Activated naive CD8-positive, alpha-beta T cell treated with anti-CD3 and anti-CD28 coated beads for 36 hours (primary cell): ENCODE measurements around the gene TFEB. TPM values are rescaled to one million over a fixed set of nuclear protein-coding genes. Genes with fewer than 3 reads are reported as not detected.
"Not testable (repeated sequence)": the region's sequence is repeated elsewhere in the genome, so short reads cannot be mapped to it uniquely, and the experiment has no call there.

Source experiments
- DNase-seq: peaks from one replicate; pipeline ENCODE4 v3.0.0; 2021
- H3K27ac Mint-ChIP-seq: one replicate; pipeline ENCODE4 v1.8.0; 2022; ENCODE audit warnings: mild to moderate bottlenecking, moderate library complexity, mixed read lengths
- H3K27me3 Mint-ChIP-seq: one replicate; pipeline ENCODE4 v1.8.0; 2022; ENCODE audit warnings: mild to moderate bottlenecking, mixed read lengths
- H3K36me3 Mint-ChIP-seq: one replicate; pipeline ENCODE4 v1.8.0; 2021; ENCODE audit warnings: mild to moderate bottlenecking, mixed read lengths
- H3K4me1 Mint-ChIP-seq: one replicate; pipeline ENCODE4 v1.8.0; 2021; ENCODE audit warnings: mixed read lengths
- H3K4me3 Mint-ChIP-seq: one replicate; pipeline ENCODE4 v1.8.0; 2022; ENCODE audit warnings: mild to moderate bottlenecking, moderate library complexity, mixed read lengths
- H3K9me3 Mint-ChIP-seq: one replicate; pipeline ENCODE4 v1.8.0; 2022; ENCODE audit warnings: mixed read lengths
- total RNA-seq, 2 experiments: library from RNA; stranded (reverse); gene quantifications; one replicate each; pipeline ENCODE4 v1.2.3, GENCODE V29; 2021

TFEB gene
- total RNA-seq, 2 experiments from 2014 or later: 9.3 to 11.5 TPM

- no peak overlapping the region for H3K27ac Mint-ChIP-seq
- H3K36me3 Mint-ChIP-seq: peaks cover 2% of the 10 kb centered on the region
- H3K27me3 Mint-ChIP-seq: no peaks in the 10 kb centered on the region
- peaks cover 12% of the 10 kb centered on the region for H3K4me1 Mint-ChIP-seq
- H3K4me3 Mint-ChIP-seq: no peak overlapping the region
- DNase-seq: no peak
- no peaks in the 10 kb centered on the region for H3K9me3 Mint-ChIP-seq
Measured at GRCh38 chr6:41770381-41771057, 35.1 kb upstream of the TFEB start.

DNA sequence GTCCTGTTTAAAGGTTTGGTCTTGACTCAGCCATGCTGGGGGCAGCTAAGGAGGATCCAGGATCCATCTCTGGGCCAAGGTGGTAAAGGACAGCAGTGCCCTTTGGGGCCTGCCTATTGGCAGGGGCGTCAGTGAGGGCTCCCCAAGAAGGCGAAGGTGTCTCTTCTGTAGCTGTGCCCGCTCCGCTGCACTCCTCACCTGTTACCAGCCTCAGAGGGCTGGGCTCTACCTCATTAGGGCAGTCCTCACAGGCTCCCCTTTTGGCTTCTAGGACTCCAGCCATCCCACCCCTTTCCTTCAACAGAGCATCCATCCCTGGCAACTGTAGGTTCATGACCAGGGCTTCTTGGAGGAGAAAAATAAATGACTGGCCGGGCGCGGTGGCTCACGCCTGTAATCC, 34.0 kb upstream of the TFEB start:
- DNase-seq: no peak
- Mint-ChIP-seq H3K4me1 (peaks cover 11% of the 10 kb centered on the region), H3K27ac (no peak overlapping the region), H3K4me3 (no peak overlapping the region), H3K9me3 (no peaks in the 10 kb centered on the region), H3K27me3 (no peaks in the 10 kb centered on the region), H3K36me3 (peaks cover 2% of the 10 kb centered on the region)

DNA sequence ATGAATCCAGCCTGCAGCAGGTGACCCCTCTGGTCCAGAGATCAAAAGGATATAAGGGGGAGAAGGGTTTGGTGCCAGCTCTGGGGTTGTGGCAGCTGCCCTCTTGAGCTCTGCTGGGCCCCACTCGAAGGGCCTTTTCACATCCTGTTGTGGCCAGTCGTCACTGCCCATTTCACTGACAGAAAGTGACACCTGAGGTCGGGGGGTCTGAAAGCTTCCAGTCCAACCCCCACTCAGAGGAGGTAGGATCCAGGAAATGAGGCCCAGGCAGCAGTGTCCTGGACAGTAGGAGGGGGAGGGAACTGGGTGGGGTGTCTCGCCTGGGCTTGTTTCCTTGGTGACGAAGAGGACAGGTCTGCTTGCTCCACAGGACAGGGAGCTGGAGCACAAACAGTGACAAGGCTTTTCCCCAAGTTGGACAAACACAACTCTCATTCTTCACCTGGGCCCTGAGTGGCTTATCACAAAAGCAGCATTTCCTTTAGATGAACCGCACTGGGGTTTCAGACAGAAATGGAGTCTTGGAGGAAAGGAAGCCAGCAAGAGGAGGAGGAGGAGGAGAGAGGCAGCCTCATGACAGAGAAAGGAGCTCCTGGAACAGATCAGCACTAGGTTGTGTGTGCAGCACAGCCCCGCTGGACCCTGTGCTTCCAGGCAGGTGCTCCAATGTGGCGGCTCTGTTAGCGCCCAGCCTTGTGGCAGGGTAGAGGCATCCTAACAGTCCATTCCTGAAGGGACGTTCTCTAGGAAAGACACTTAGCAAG, 33.3 kb upstream of the TFEB start:
- Mint-ChIP-seq H3K9me3 (no peaks in the 10 kb centered on the region), H3K36me3 (peaks cover 2% of the 10 kb centered on the region), H3K27me3 (no peaks in the 10 kb centered on the region), H3K4me3 (no peak overlapping the region), H3K4me1 (peaks cover 11% of the 10 kb centered on the region), H3K27ac (no peak overlapping the region)
- no peak for DNase-seq

DNA sequence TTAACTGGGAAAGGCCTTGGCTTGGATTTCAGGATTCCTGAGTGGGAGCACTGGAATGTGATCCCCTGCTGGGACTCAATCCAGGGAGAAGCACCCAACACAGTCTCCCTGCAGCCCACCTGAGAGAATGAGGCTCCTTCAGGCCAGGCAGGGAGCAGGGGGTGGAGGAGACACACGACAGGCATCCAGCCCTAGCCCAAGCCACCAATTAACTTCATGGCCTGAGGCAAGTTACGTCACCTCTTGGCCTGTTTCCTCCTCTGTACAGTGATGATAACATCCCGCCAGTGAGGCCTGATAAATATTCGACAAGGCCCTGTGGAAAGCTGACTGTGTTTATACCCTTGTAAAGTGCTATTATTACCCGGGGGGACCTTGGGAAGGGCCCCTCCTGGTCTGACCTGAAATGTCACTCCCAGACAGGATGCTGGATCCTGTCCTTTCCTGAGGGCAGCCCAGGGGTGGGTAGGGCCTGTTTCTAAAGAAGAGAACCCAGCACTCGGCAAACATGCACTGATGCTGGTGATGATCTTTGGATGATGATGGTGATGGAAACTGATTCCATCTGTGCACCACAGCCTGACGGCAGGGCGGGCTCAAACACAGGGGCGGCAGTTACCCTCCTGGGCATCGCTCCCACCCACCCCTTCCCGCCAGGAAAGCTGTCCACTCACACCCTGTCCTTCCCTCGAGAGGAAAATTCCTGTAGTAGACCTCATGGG, 31.9 kb upstream of the TFEB start:
- no peak overlapping the region for H3K27ac Mint-ChIP-seq
- no peak overlapping the region for H3K4me3 Mint-ChIP-seq
- H3K36me3 Mint-ChIP-seq: peaks cover under 1% of the 10 kb centered on the region
- H3K27me3 Mint-ChIP-seq: no peaks in the 10 kb centered on the region
- peaks cover 11% of the 10 kb centered on the region for H3K4me1 Mint-ChIP-seq
- no peak for DNase-seq
- no peaks in the 10 kb centered on the region for H3K9me3 Mint-ChIP-seq

DNA sequence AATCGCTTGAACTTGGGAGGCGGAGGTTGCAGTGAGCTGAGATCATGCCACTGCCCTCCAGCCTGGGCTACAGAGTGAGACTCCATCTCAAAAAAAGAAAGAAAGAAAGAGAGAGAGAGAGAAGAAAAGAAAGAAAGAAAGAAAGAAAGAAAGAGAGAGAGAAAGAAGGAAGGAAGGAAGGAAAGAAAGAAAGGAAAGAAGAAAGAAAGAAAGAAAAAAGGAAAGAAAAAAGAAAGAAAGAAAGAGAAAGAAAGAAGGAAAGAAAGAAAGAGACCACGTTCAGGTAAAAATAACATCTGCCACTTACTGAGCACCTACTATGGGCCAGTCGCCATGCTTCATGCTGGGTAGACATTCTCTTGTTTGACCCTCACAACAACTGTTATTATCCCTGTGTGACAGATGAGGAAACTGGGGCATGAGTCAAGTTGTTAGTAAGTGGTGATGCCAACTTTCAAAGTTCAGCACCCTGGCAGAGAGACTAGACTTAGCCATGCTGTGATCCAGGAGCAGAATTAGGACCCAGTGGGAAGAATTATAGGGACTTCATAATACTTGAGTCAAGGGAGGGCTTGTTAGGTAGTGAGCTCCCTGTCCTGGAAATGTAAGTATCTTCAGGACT, 30.7 kb upstream of the TFEB start:
- peaks cover 11% of the 10 kb centered on the region for H3K4me1 Mint-ChIP-seq
- H3K4me3 Mint-ChIP-seq, H3K27me3 Mint-ChIP-seq, H3K9me3 Mint-ChIP-seq, H3K36me3 Mint-ChIP-seq, DNase-seq, H3K27ac Mint-ChIP-seq: not testable (repeated sequence)

- Mint-ChIP-seq H3K4me1 (peaks cover 4% of the 10 kb centered on the region), H3K36me3 (no peaks in the 10 kb centered on the region), H3K27me3 (no peaks in the 10 kb centered on the region), H3K4me3 (no peak overlapping the region), H3K9me3 (no peaks in the 10 kb centered on the region), H3K27ac (no peak overlapping the region)
- DNase-seq: no peak
Measured at GRCh38 chr6:41763470-41763869, 28.1 kb upstream of the TFEB start.

GRCh38 chr6:41759905-41760579, 24.6 kb upstream of the TFEB start:
- Mint-ChIP-seq H3K27ac (no peak overlapping the region), H3K4me1 (no peaks in the 10 kb centered on the region), H3K36me3 (no peaks in the 10 kb centered on the region), H3K4me3 (no peak overlapping the region), H3K27me3 (peaks cover 3% of the 10 kb centered on the region), H3K9me3 (no peaks in the 10 kb centered on the region)
- no peak for DNase-seq

GRCh38 chr6:41759106-41759904, 23.9 kb upstream of the TFEB start:
- Mint-ChIP-seq H3K4me1 (no peaks in the 10 kb centered on the region), H3K36me3 (no peaks in the 10 kb centered on the region), H3K27ac (no peak overlapping the region), H3K27me3 (peaks cover 3% of the 10 kb centered on the region), H3K4me3 (no peak overlapping the region), H3K9me3 (no peaks in the 10 kb centered on the region)
- DNase-seq: no peak

DNA sequence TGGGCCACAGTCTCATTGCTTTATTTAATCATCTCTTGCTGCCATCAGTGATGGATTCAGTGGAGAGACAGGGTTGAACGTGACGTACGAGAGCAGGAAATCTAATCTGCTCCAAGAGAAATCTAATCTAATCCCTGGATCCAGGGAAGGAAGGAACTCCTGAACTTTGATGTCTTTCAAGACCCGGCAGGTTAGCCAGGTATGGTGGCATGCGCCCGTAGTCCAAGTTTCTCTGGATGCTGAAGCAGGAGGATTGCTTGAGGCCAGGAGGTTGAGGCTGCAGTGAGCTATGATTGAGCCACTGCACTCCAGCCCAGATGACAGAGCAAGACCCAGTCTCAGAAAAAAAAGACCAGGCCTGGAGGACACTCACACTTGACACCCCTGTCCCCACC, 23.2 kb upstream of the TFEB start:
- H3K4me3 Mint-ChIP-seq: no peak overlapping the region
- H3K9me3 Mint-ChIP-seq: no peaks in the 10 kb centered on the region
- H3K36me3 Mint-ChIP-seq: no peaks in the 10 kb centered on the region
- no peak overlapping the region for H3K27ac Mint-ChIP-seq
- no peak for DNase-seq
- H3K27me3 Mint-ChIP-seq: peaks cover 3% of the 10 kb centered on the region
- no peaks in the 10 kb centered on the region for H3K4me1 Mint-ChIP-seq

GRCh38 chr6:41757931-41758640, 22.7 kb upstream of the TFEB start:
- no peaks in the 10 kb centered on the region for H3K4me1 Mint-ChIP-seq
- DNase-seq: no peak
- H3K9me3 Mint-ChIP-seq: no peaks in the 10 kb centered on the region
- H3K27me3 Mint-ChIP-seq: peaks cover 3% of the 10 kb centered on the region
- no peak overlapping the region for H3K4me3 Mint-ChIP-seq
- H3K36me3 Mint-ChIP-seq: no peaks in the 10 kb centered on the region
- H3K27ac Mint-ChIP-seq: no peak overlapping the region

- H3K4me1 Mint-ChIP-seq: no peaks in the 10 kb centered on the region
- H3K27ac Mint-ChIP-seq: no peak overlapping the region
- H3K36me3 Mint-ChIP-seq: no peaks in the 10 kb centered on the region
- no peaks in the 10 kb centered on the region for H3K9me3 Mint-ChIP-seq
- no peak for DNase-seq
- H3K4me3 Mint-ChIP-seq: no peak overlapping the region
- H3K27me3 Mint-ChIP-seq: peaks cover 3% of the 10 kb centered on the region
Measured at GRCh38 chr6:41757271-41757670, 21.9 kb upstream of the TFEB start.

DNA sequence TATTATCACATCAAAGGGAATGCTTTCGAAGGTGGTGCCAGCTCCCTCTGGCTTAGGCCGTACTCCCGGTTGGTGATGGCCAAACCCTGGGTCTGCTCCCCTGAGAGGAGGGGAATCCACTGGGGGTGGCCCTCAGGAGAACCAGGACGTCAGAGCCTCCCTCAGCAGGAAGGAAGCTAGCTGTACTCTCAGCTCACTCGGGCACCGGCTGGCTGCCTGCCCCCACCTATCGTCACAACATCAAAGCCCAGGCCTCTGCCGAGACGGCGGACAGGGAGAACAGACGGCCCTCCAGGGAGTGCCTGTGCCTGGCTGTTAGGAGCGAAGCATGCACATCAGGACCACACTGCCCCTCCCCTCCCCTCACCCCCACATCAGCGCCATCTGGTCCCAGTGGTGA, 20.9 kb upstream of the TFEB start:
- H3K27ac Mint-ChIP-seq: no peak overlapping the region
- no peak for DNase-seq
- no peaks in the 10 kb centered on the region for H3K4me1 Mint-ChIP-seq
- no peak overlapping the region for H3K4me3 Mint-ChIP-seq
- H3K9me3 Mint-ChIP-seq: no peaks in the 10 kb centered on the region
- H3K36me3 Mint-ChIP-seq: no peaks in the 10 kb centered on the region
- H3K27me3 Mint-ChIP-seq: peaks cover 3% of the 10 kb centered on the region

DNA sequence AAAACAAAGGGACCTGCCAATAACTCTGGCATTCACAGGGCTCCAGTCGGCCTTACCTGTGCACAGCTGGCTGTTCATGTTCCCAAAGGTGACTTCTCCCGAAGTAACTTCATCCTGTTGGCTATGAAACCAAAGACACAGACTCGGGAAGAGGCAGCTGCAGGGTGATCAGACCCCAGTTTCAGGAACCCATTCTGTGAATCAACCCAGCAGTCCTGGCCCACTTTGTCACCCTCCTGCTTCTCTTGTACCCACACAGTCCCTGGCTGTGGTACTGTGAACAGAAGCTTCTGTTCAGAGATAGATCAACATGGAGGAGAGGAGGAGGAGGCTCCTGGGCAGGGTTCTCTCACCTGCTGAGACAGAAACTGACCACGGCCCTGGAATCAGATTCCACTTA, 20.5 kb upstream of the TFEB start:
- H3K27ac Mint-ChIP-seq: no peak overlapping the region
- H3K4me1 Mint-ChIP-seq: no peaks in the 10 kb centered on the region
- H3K36me3 Mint-ChIP-seq: no peaks in the 10 kb centered on the region

GRCh38 chr6:41750374-41750773, 15.0 kb upstream of the TFEB start:
- no peaks in the 10 kb centered on the region for H3K9me3 Mint-ChIP-seq
- no peak overlapping the region for H3K27ac Mint-ChIP-seq
- no peaks in the 10 kb centered on the region for H3K36me3 Mint-ChIP-seq
- peaks cover 2% of the 10 kb centered on the region for H3K27me3 Mint-ChIP-seq
- no peak for DNase-seq
- H3K4me3 Mint-ChIP-seq: no peak overlapping the region
- H3K4me1 Mint-ChIP-seq: no peaks in the 10 kb centered on the region

More for the DNA sequence above, 20.5 kb upstream of the TFEB start:
- no peaks in the 10 kb centered on the region for H3K9me3 Mint-ChIP-seq
- H3K27me3 Mint-ChIP-seq: peaks cover 3% of the 10 kb centered on the region
- no peak overlapping the region for H3K4me3 Mint-ChIP-seq
- DNase-seq: no peak
